ENCODE data around the gene CEP78. TPM values are rescaled to one million over a fixed set of nuclear protein-coding genes. Genes with fewer than 3 reads are reported as not detected.

The CEP78 gene
- total RNA-seq, 4 donors from 2014 or later, result 5.9 to 10.7 (median 7.7) TPM

- DNase-seq (ENCODE audit: low spot score in 2 of 2), result no peak
- intact Hi-C loops (cut with DNase I; ENCODE audit: low total_unique reads), result no loop called here
- no peak for TF ChIP-seq CTCF (IDR thresholded peaks at IDR 0.05)
- TF ChIP-seq POLR2A (IDR thresholded peaks at IDR 0.05), result no peak
- WGBS, 2 donors, result 83 to 84% methylated on average over 4 of the region's 4 CpGs
- no peak overlapping the region for H3K4me3 ChIP-seq (ENCODE audit: low read depth, poor library complexity, severe bottlenecking)
Measured at GRCh38 chr9:78210841-78211301, 25.0 kb upstream of the CEP78 start.

- no peak for DNase-seq (ENCODE audit: low spot score in 2 of 2)
- H3K4me3 ChIP-seq (ENCODE audit: low read depth, poor library complexity, severe bottlenecking), result no peak overlapping the region
- TF ChIP-seq CTCF (IDR thresholded peaks at IDR 0.05) (no peak), POLR2A (IDR thresholded peaks at IDR 0.05) (no peak)
- intact Hi-C loops (cut with DNase I; ENCODE audit: low total_unique reads), result no loop called here
Measured at GRCh38 chr9:78212868-78213267, 23.0 kb upstream of the CEP78 start.

GRCh38 chr9:78213712-78214111 is 22.2 kb upstream of the CEP78 start:
- TF ChIP-seq CTCF (IDR thresholded peaks at IDR 0.05), result no peak
- DNase-seq (ENCODE audit: low spot score in 2 of 2), result no peak
- 17 to 19% methylated on average over 4 of the region's 4 CpGs for WGBS, 2 donors
- intact Hi-C loops (cut with DNase I; ENCODE audit: low total_unique reads), result no loop called here
- no peak overlapping the region for H3K4me3 ChIP-seq (ENCODE audit: low read depth, poor library complexity, severe bottlenecking)

- H3K4me3 ChIP-seq (ENCODE audit: low read depth, poor library complexity, severe bottlenecking), result no peak overlapping the region
- TF ChIP-seq POLR2A (IDR thresholded peaks at IDR 0.05) (no peak), CTCF (IDR thresholded peaks at IDR 0.05) (no peak)
- no peak for DNase-seq (ENCODE audit: low spot score in 2 of 2)
- WGBS, 2 donors, result 82 to 86% methylated on average over 1 of the region's 1 CpG
- intact Hi-C loops (cut with DNase I; ENCODE audit: low total_unique reads), result no loop called here
Measured at GRCh38 chr9:78214492-78214891, 21.4 kb upstream of the CEP78 start.

GRCh38 chr9:78215706-78216105 is 20.2 kb upstream of the CEP78 start:
- WGBS, 2 donors, result 73 to 82% methylated on average over 2 of the region's 2 CpGs

More at GRCh38 chr9:78215706-78216105, 20.2 kb upstream of the CEP78 start:
- DNase-seq (ENCODE audit: low spot score in 2 of 2), result no peak
- intact Hi-C loops (cut with DNase I; ENCODE audit: low total_unique reads), result no loop called here
- no peak overlapping the region for H3K4me3 ChIP-seq (ENCODE audit: low read depth, poor library complexity, severe bottlenecking)
- TF ChIP-seq POLR2A (IDR thresholded peaks at IDR 0.05), result no peak
- no peak for TF ChIP-seq CTCF (IDR thresholded peaks at IDR 0.05)
